NB4 (cell line): ENCODE data around the gene DLX1.

ENCODE experiments used
- POLR2A ChIP-seq: IDR thresholded peaks from 2 replicates; pipeline ENCODE4 v1.6.1; 2011; ENCODE audit warnings: mild to moderate bottlenecking; ENCODE audit not compliant: insufficient read length; ENCODE audit errors: extremely low read depth
- TF ChIP-seq, protein P1 (sequence below): IDR thresholded peaks from one replicate; pipeline ENCODE4 v1.5.1; 2012; ENCODE audit warnings: low read depth, low read length
- TF ChIP-seq, protein P2 (sequence below): IDR thresholded peaks from 2 replicates; pipeline ENCODE4 v1.6.1; 2011; ENCODE audit warnings: low read depth, low read length

DNA sequence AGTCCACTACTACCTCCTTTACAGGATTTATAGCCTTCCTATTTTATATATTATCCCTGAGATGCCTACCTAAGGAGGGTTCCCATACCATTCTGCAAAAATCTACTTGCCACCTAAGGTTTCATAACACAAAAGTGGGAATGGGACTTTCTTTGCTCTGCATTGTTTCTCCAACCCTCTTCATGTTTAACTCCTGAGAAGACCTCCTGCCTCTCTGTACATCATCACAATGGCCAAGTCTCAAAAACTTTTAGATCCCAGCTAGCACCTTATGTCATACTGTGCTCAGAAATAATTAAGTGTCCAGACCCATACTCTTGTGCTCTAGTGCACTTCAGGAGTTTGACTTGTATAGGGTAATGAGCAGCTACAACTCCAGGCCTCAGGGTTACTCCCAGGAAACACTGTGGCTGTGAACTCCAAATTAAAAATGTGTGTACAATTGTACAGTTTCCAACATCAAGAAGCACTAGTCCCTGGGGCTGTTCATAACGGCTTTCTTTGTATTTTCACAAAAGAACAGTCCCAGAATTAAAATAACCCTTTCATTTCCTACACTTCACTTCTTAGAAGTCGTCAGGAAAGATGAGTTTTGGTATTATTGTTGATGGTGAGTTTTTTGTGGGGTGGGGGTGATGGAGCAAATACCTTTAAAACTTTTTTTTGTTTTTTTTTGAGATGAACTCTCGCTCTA, 46.1 kb upstream of the DLX1 start:
- TF ChIP-seq, protein P1, sequence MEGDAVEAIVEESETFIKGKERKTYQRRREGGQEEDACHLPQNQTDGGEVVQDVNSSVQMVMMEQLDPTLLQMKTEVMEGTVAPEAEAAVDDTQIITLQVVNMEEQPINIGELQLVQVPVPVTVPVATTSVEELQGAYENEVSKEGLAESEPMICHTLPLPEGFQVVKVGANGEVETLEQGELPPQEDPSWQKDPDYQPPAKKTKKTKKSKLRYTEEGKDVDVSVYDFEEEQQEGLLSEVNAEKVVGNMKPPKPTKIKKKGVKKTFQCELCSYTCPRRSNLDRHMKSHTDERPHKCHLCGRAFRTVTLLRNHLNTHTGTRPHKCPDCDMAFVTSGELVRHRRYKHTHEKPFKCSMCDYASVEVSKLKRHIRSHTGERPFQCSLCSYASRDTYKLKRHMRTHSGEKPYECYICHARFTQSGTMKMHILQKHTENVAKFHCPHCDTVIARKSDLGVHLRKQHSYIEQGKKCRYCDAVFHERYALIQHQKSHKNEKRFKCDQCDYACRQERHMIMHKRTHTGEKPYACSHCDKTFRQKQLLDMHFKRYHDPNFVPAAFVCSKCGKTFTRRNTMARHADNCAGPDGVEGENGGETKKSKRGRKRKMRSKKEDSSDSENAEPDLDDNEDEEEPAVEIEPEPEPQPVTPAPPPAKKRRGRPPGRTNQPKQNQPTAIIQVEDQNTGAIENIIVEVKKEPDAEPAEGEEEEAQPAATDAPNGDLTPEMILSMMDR = no peak
- TF ChIP-seq, protein P2, sequence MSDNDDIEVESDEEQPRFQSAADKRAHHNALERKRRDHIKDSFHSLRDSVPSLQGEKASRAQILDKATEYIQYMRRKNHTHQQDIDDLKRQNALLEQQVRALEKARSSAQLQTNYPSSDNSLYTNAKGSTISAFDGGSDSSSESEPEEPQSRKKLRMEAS = no peak
- no peak for TF ChIP-seq POLR2A
